ENCODE measurements around the gene MYL4. TPM values are rescaled to one million over a fixed set of nuclear protein-coding genes. Genes with fewer than 3 reads are reported as not detected.
"Not testable (repeated sequence)": the region's sequence is repeated elsewhere in the genome, so short reads cannot be mapped to it uniquely, and the experiment has no call there.

MYL4 gene
- total RNA-seq, 2 experiments from 2014 or later, result not detected

DNA sequence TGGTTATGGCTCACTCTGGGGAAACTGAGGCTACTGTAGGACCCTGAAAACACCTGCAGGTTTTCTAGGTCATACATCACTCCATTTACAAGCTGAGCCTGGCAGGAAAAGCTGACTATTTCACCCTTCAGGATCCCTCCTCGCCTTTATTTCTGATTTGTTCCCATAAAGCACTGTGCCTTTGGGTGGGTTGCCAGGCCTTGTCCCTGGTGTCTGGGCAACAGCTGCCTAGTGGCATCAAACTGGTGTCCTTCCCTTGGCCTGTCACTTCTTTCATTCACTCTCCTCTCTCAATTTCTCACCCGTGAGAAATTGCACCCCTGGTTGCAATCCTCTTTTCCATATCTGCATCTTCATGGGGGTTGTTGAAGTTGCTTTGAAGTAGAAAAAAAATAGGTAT is 1.6 kb downstream of the MYL4 start:
- H3K36me3 Mint-ChIP-seq (ENCODE audit: low read depth), result no peaks in the 10 kb centered on the region
- H3K9me3 Mint-ChIP-seq (ENCODE audit: insufficient read depth), result no peaks in the 10 kb centered on the region
- DNase-seq (no peak), ATAC-seq (no peak)
- CTCF ChIA-PET, result interaction anchor here (1.9 kb wide), 1 partner anchor 18 kb away, joined by 6 read pairs; no protein-coding TSS in a partner anchor
- H3K4me3 Mint-ChIP-seq, result no peak overlapping the region
- H3K27me3 Mint-ChIP-seq (ENCODE audit: low read depth), result peaks cover 20% of the 10 kb centered on the region
- H3K27ac Mint-ChIP-seq, result no peak overlapping the region
- peaks cover 23% of the 10 kb centered on the region for H3K4me1 Mint-ChIP-seq (ENCODE audit: low read depth)
- POLR2A ChIA-PET, result no interaction called here

DNA sequence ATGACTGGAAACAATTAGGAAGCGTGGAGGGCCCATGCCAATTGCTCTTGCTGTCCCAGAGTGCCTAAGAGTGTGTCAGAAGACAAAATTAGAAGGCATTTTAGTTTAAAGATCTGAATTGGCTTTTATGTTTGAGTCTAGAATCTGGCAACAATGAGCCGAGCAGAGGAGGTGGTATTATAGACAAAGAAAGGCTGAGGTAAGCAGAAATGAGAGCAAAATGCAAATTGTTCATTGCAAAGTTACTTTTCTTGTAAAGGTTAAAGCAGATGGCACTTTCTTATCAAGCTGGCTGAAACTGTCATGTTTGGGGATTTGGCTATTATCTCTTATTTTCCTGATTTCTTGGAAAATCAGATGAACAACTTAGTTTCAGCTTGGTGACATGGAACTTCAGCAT is 3.3 kb downstream of the MYL4 start:
- Mint-ChIP-seq H3K36me3 (ENCODE audit: low read depth) (no peaks in the 10 kb centered on the region), H3K9me3 (ENCODE audit: insufficient read depth) (no peaks in the 10 kb centered on the region), H3K27me3 (ENCODE audit: low read depth) (peaks cover 20% of the 10 kb centered on the region), H3K27ac (no peak overlapping the region), H3K4me3 (no peak overlapping the region), H3K4me1 (ENCODE audit: low read depth) (peaks cover 19% of the 10 kb centered on the region)
- ChIA-PET CTCF (no interaction called here), POLR2A (no interaction called here)
- DNase-seq (no peak), ATAC-seq (no peak)

DNA sequence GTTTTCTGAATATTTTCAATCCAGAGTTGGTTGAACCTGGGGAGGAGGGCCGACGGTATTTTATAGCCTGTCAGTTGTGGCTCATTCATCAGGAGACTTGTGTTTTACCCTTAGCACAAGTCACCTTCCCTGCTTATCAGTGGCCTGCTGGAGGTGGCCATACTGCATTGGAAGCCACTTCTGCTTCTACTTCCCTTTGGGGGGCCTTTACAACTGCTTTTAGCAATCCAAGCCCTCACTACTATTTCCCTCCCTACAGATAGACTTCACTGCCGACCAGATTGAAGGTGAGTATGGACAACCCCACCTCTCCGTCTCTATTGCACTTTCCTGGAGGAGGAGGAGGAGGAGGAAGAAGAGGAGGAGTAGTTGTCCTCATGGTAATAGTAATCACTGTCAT is 4.4 kb downstream of the MYL4 start:
- no peak for DNase-seq
- peaks cover 24% of the 10 kb centered on the region for H3K4me1 Mint-ChIP-seq (ENCODE audit: low read depth)
- ATAC-seq, result no peak

DNA sequence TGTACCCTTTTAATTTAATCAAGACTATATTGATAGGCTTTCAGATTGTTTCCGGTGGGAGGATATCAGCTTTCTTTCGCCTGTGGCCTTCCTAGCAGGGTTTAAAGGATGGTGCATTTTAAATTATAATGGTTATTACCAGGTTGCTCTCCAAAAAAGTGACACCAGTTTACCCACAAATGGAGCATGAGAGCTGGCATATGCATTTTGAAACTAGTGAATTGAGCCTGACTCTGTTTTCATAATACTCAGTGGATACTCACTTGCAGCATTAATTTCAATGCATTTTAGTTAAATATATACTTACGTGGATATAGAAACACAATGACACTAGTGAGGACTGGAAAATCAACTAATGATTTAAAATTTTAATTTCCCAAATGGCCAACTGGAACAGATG is 5.8 kb downstream of the MYL4 start:
- Mint-ChIP-seq H3K4me3 (no peak overlapping the region), H3K36me3 (ENCODE audit: low read depth) (no peaks in the 10 kb centered on the region), H3K27ac (no peak overlapping the region), H3K9me3 (ENCODE audit: insufficient read depth) (no peaks in the 10 kb centered on the region), H3K4me1 (ENCODE audit: low read depth) (peaks cover 38% of the 10 kb centered on the region), H3K27me3 (ENCODE audit: low read depth) (peaks cover 17% of the 10 kb centered on the region)
- ChIA-PET POLR2A (no interaction called here), CTCF (interaction anchor here (0.9 kb wide), 1 partner anchor 9 kb away, joined by 3 read pairs; no protein-coding TSS in a partner anchor)
- DNase-seq, result no peak
- no peak for ATAC-seq

More for the DNA sequence above, 4.4 kb downstream of the MYL4 start:
- ChIA-PET CTCF (no interaction called here), POLR2A (no interaction called here)
- H3K27ac Mint-ChIP-seq, result no peak overlapping the region
- no peaks in the 10 kb centered on the region for H3K36me3 Mint-ChIP-seq (ENCODE audit: low read depth)
- H3K9me3 Mint-ChIP-seq (ENCODE audit: insufficient read depth), result no peaks in the 10 kb centered on the region
- no peak overlapping the region for H3K4me3 Mint-ChIP-seq
- peaks cover 20% of the 10 kb centered on the region for H3K27me3 Mint-ChIP-seq (ENCODE audit: low read depth)

DNA sequence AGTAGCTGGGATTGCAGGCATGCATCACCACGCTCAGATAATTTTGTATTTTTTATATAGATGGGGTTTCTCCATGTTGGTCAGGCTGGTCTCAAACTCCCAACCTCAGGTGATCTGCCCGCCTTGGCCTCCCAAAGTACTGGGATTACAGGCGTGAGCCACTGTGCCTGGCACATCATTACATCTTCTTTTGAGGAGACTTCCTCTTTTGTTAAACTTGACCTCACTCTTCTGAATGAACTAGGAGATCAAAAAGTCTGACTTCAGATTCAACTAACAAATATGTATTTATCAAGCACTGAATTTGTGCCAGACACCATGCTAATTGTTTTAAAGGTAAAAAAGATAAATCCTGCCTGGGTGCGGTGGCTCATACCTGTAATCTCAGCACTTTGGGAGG is 7.7 kb downstream of the MYL4 start:
- POLR2A ChIA-PET, result interaction anchor here (4.8 kb wide), 1 partner anchor 12 kb away, joined by 19 read pairs; no protein-coding TSS in a partner anchor
- CTCF ChIA-PET, H3K4me3 Mint-ChIP-seq: not testable (repeated sequence)

DNA sequence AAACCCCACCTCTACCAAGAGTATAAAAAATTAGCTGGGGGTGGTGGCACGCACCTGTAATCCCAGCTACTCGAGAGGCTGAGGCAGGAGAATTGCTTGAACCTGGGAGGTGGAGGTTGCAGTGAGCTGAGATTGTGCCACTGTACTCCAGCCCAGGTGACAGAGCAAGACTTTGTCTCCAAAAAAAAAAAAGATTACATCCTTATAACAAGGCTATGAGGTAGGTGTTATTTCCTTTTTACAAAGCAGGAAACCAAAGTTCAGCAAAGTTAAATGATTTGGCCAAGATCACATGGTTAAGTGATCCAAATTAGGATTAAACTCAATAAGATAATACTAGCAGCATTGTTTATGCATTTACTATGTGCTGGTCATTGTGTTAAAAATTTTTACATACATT is 8.1 kb downstream of the MYL4 start:
- Mint-ChIP-seq H3K27me3 (ENCODE audit: low read depth) (peaks cover 11% of the 10 kb centered on the region), H3K4me1 (ENCODE audit: low read depth) (peaks cover 59% of the 10 kb centered on the region), H3K27ac (peak overlapping the region; percentile 67)
- H3K36me3 Mint-ChIP-seq (ENCODE audit: low read depth); CTCF ChIA-PET; H3K4me3 Mint-ChIP-seq; DNase-seq; H3K9me3 Mint-ChIP-seq (ENCODE audit: insufficient read depth): not testable (repeated sequence)
- POLR2A ChIA-PET, result interaction anchor here (4.8 kb wide), 1 partner anchor 13 kb away, joined by 19 read pairs; no protein-coding TSS in a partner anchor
- ATAC-seq, result peak; percentile 52

More for the DNA sequence above, 7.7 kb downstream of the MYL4 start:
- H3K36me3 Mint-ChIP-seq (ENCODE audit: low read depth); ATAC-seq; DNase-seq; H3K9me3 Mint-ChIP-seq (ENCODE audit: insufficient read depth): not testable (repeated sequence)
- Mint-ChIP-seq H3K4me1 (ENCODE audit: low read depth) (peaks cover 56% of the 10 kb centered on the region), H3K27ac (peak overlapping the region; percentile 67), H3K27me3 (ENCODE audit: low read depth) (peaks cover 14% of the 10 kb centered on the region)

DNA sequence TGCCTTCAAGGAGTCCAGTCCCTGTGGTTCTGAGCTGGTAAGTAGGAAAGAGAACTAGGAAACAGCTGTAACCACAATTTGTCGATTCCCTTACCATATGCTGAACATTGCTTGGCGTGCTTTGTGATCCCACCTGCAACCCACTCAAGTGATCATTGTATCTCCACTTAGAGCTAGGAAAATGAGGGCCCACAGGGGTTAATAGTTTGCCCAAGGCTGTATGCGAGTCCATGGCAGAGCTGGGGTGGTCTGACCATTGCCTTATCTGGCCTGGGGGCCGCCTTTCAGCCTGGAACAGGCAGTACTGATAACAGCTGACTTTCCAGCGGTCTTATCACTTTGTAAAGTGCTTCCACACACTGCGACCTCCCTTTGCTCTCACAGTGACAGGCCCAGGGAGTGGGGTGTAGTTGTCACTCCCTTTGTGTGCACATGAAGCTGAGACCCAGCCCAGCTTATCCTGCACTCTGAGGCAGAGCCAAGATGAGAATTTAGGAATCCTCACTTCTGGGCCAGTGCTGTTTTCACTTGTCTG is 9.8 kb downstream of the MYL4 start:
- DNase-seq (no peak), ATAC-seq (no peak)
- no peaks in the 10 kb centered on the region for H3K9me3 Mint-ChIP-seq (ENCODE audit: insufficient read depth)
- H3K4me3 Mint-ChIP-seq, result peak overlapping the region; percentile 28
- peaks cover 69% of the 10 kb centered on the region for H3K4me1 Mint-ChIP-seq (ENCODE audit: low read depth)
- peaks cover 2% of the 10 kb centered on the region for H3K27me3 Mint-ChIP-seq (ENCODE audit: low read depth)
- H3K27ac Mint-ChIP-seq, result peak overlapping the region; percentile 84
- ChIA-PET POLR2A (interaction anchor here (0.7 to 4.8 kb wide), 2 partner anchors 10 to 15 kb away, joined by 3 to 19 read pairs; no protein-coding TSS in a partner anchor), CTCF (interaction anchor here (1.0 to 2.4 kb wide), 3 partner anchors 11 to 97 kb away, joined by 3 to 24 read pairs (median 6); no protein-coding TSS in a partner anchor)
- H3K36me3 Mint-ChIP-seq (ENCODE audit: low read depth), result peaks cover 13% of the 10 kb centered on the region

DNA sequence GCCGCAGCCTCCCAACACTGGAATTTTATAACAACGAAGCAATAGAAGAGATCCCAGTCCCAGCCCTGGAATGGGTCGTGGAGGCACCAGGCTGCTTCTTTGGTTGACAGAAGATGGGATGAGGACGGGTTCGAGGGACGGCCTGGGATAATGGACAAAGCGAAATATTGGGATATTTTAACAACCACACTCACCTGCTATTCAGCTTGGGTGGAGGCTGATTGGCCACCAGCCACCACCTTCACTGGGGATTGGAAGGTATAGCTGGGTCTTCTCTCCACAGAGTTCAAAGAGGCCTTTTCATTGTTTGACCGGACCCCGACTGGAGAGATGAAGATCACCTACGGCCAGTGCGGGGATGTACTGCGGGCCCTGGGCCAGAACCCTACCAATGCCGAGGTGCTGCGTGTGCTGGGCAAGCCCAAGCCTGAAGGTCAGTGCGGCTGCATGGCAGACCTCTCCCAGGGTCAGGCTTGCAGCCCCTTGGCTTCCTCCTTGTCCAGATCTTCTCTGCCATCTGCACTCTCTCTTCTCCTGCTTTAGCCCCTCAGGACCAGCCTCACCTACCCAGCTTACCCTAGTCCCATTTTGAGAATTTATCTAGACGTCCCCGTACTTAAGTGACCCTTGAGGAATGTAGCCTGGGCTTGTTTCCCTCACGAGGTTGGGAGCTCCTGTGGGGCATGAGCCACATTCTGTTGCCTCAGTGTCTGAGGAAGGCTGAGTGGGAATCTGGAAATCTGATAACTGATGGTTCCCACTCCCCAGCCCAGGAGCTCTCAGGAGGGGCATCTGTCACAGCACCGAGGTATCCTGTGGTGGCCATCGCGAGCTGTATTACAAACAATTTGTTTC is 10.7 kb downstream of the MYL4 start:
- ChIA-PET CTCF (interaction anchor here (0.9 to 2.4 kb wide), 8 partner anchors 10 to 396 kb away, joined by 3 to 24 read pairs (median 5); partner anchors contain the start of gene CDC27), POLR2A (interaction anchor here (4.8 kb wide), 1 partner anchor 15 kb away, joined by 19 read pairs; no protein-coding TSS in a partner anchor)
- peaks cover 20% of the 10 kb centered on the region for H3K36me3 Mint-ChIP-seq (ENCODE audit: low read depth)
- peak overlapping the region; percentile 29 for H3K4me3 Mint-ChIP-seq
- peak overlapping the region; percentile 84 for H3K27ac Mint-ChIP-seq
- DNase-seq (no peak), ATAC-seq (peak; percentile 3)
- no peaks in the 10 kb centered on the region for H3K9me3 Mint-ChIP-seq (ENCODE audit: insufficient read depth)
- peaks cover 2% of the 10 kb centered on the region for H3K27me3 Mint-ChIP-seq (ENCODE audit: low read depth)
- H3K4me1 Mint-ChIP-seq (ENCODE audit: low read depth), result peaks cover 71% of the 10 kb centered on the region

DNA sequence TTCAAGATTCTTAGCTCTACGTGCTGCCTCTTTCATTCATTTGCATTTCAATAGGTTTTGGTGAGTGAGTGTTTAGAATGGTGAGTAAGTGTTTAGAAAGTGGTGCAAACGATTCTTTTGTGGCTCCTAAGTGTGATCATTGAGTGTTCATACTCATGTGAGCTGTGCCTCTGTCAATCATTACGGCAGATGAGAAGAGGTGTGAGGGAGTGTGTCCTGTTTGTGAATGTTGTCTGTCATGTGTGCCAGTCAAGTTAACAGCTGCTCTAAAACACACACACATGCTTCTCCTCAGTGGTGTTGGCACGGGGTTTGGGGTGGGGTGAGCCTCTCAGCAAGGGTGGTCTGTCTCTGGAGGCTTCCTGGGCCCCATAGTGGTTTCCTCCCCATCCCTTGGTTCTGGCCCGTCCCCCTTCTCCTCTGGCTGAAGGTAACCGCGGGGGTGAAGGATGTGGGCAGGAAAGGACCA is 11.4 kb downstream of the MYL4 start:
- POLR2A ChIA-PET, result interaction anchor here (4.8 kb wide), 1 partner anchor 16 kb away, joined by 19 read pairs; no protein-coding TSS in a partner anchor
- Mint-ChIP-seq H3K4me1 (ENCODE audit: low read depth) (peaks cover 67% of the 10 kb centered on the region), H3K27ac (peak overlapping the region; percentile 84), H3K4me3 (peak overlapping the region; percentile 29), H3K36me3 (ENCODE audit: low read depth) (peaks cover 20% of the 10 kb centered on the region), H3K9me3 (ENCODE audit: insufficient read depth) (no peaks in the 10 kb centered on the region), H3K27me3 (ENCODE audit: low read depth) (no peaks in the 10 kb centered on the region)
- CTCF ChIA-PET, result interaction anchor here (0.9 to 2.4 kb wide), 7 partner anchors 9 to 395 kb away, joined by 4 to 24 read pairs (median 5); partner anchors contain the start of gene CDC27
- ATAC-seq, result peak; percentile 57
- peak; percentile 74 for DNase-seq

DNA sequence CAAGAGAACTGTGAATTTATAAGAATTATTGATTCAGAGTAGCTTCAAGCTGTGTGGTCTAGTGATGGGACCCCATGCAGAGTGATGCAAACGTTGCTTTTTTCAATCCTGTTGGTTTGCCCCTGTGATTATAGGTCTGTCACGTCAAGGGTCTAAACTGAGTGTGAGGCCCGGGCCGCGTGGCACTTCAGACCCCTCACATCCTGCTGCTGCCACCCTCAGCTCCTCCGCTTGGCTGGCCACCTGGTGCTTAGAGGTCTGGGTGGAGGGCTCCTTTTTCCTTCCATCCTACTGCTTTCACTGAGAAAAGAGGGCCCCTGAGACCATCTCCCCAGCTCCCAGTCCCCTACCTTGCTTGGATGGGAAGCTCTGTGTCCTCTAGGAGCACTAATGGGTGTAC is 12.0 kb downstream of the MYL4 start:
- peak; percentile 15 for ATAC-seq
- POLR2A ChIA-PET, result interaction anchor here (0.6 to 4.8 kb wide), 3 partner anchors 14 to 59 kb away, joined by 3 to 19 read pairs (median 4); no protein-coding TSS in a partner anchor
- Mint-ChIP-seq H3K27me3 (ENCODE audit: low read depth) (no peaks in the 10 kb centered on the region), H3K4me3 (no peak overlapping the region), H3K9me3 (ENCODE audit: insufficient read depth) (no peaks in the 10 kb centered on the region), H3K27ac (peak overlapping the region; percentile 66), H3K4me1 (ENCODE audit: low read depth) (peaks cover 65% of the 10 kb centered on the region), H3K36me3 (ENCODE audit: low read depth) (peaks cover 20% of the 10 kb centered on the region)
- no peak for DNase-seq
- CTCF ChIA-PET, result interaction anchor here (1.1 to 2.4 kb wide), 5 partner anchors 9 to 94 kb away, joined by 4 to 24 read pairs (median 5); partner anchors contain the start of gene CDC27

DNA sequence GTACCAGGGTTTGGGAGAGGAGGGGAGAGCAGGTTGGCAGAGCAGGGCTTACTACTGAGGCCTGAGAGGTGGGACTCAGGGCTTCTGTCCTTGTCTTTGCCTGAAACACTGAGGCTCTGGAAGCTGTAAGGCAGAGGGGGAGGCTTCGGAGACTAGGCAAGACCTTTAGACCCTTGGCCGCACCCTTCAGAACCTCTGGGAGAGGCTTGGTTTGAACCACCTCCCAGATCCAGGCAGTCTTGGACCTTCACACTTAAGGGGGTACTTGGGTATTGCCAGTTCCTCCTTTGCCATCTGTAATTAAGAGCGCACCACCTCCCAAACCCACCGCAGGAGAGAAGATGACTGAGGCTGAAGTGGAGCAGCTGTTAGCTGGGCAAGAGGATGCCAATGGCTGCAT is 12.9 kb downstream of the MYL4 start:
- Mint-ChIP-seq H3K9me3 (ENCODE audit: insufficient read depth) (no peaks in the 10 kb centered on the region), H3K27ac (peak overlapping the region; percentile 37), H3K4me3 (no peak overlapping the region), H3K27me3 (ENCODE audit: low read depth) (no peaks in the 10 kb centered on the region), H3K4me1 (ENCODE audit: low read depth) (peaks cover 59% of the 10 kb centered on the region), H3K36me3 (ENCODE audit: low read depth) (peaks cover 20% of the 10 kb centered on the region)
- POLR2A ChIA-PET, result no interaction called here
- ATAC-seq (no peak), DNase-seq (no peak)
- CTCF ChIA-PET, result interaction anchor here (1.1 kb wide), 1 partner anchor 12 kb away, joined by 4 read pairs; no protein-coding TSS in a partner anchor
